Activated gamma-delta T cell (primary cell): ENCODE data around the gene ANTXRL.
"Not testable (repeated sequence)": the region's sequence is repeated elsewhere in the genome, so short reads cannot be mapped to it uniquely, and the experiment has no call there.

Source experiments
- DNase-seq: peaks from one replicate; lab custom pipeline; 2025; lab: John Stamatoyannopoulos, UW
- total RNA-seq, 2 donors: gene quantifications; one replicate each; lab custom pipeline; 2026; lab: John Stamatoyannopoulos, UW

Gene ANTXRL
- total RNA-seq = 0 to 0.04 reads per million in 2 donors

GRCh38 chr10:46286991-46287693 lies at the start of gene ANTXRL:
TSS of gene ANTXRL (plus strand) at chr10:46286997. CDS start at chr10:46287263, 266 bp downstream.
- no peak for DNase-seq

GRCh38 chr10:46237815-46238510 lies 48.8 kb upstream of the ANTXRL start:
- no peak for DNase-seq

- no peak for DNase-seq
Observed at GRCh38 chr10:46239247-46239646, 47.5 kb upstream of the ANTXRL start.

- DNase-seq = no peak
Observed at GRCh38 chr10:46239993-46240683, 46.7 kb upstream of the ANTXRL start.

- DNase-seq = no peak
Observed at GRCh38 chr10:46240684-46241565, 45.9 kb upstream of the ANTXRL start.

GRCh38 chr10:46245381-46245900 lies 41.4 kb upstream of the ANTXRL start:
- DNase-seq = no peak

- DNase-seq = not testable (repeated sequence)
Observed at GRCh38 chr10:46246400-46247180, 40.2 kb upstream of the ANTXRL start.

- no peak for DNase-seq
Observed at GRCh38 chr10:46247181-46247475, 39.7 kb upstream of the ANTXRL start.

- no peak for DNase-seq
Observed at GRCh38 chr10:46247808-46248569, 38.8 kb upstream of the ANTXRL start.

GRCh38 chr10:46248651-46249146 lies 38.1 kb upstream of the ANTXRL start:
- no peak for DNase-seq

GRCh38 chr10:46249617-46250344 lies 37.0 kb upstream of the ANTXRL start:
- not testable (repeated sequence) for DNase-seq

GRCh38 chr10:46250481-46250880 lies 36.3 kb upstream of the ANTXRL start:
- DNase-seq = no peak

GRCh38 chr10:46250898-46251856 lies 35.6 kb upstream of the ANTXRL start:
- no peak for DNase-seq

GRCh38 chr10:46251857-46252847 lies 34.6 kb upstream of the ANTXRL start:
- no peak for DNase-seq

- DNase-seq = no peak
Observed at GRCh38 chr10:46253076-46254006, 33.5 kb upstream of the ANTXRL start.

- DNase-seq = no peak
Observed at GRCh38 chr10:46254007-46254383, 32.8 kb upstream of the ANTXRL start.
